Loucy (cell line): Measurements from ENCODE around the gene THEM4.

ENCODE experiments used
- EZH2phosphoT487 ChIP-seq: fragments of 200-600 bp; IDR thresholded peaks from 2 replicates; pipeline ENCODE4 v1.6.1; 2018; ENCODE audit warnings: antibody characterized with exemption, mild to moderate bottlenecking, moderate library complexity, borderline replicate concordance
- TF ChIP-seq, protein P1 (sequence below): fragments of 200-600 bp; sonication (generic); conservative IDR thresholded peaks from 2 replicates; pipeline ENCODE4 v1.5.1; 2014; ENCODE audit warnings: mild to moderate bottlenecking, antibody characterized with exemption, low read length

DNA sequence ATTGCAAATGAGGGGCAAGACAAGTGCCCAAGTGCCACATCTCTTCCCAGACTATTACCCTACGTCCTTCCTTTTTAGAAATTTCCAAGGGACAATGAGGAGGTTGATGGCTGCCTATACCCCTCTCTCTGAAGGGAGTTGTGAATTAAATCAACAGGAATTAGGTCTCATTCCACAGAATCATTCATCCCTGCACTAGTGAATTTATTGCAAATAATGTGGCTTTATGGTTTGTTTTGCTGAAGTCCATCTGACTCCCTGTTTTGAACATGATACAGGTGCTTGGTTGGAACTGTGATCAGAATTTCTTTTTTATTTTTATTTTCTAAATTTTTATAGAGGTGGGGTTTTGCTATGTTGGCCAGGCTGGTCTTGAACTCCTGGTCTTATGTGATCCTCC, 34.3 kb upstream of the THEM4 start:
- TF ChIP-seq, protein P1, sequence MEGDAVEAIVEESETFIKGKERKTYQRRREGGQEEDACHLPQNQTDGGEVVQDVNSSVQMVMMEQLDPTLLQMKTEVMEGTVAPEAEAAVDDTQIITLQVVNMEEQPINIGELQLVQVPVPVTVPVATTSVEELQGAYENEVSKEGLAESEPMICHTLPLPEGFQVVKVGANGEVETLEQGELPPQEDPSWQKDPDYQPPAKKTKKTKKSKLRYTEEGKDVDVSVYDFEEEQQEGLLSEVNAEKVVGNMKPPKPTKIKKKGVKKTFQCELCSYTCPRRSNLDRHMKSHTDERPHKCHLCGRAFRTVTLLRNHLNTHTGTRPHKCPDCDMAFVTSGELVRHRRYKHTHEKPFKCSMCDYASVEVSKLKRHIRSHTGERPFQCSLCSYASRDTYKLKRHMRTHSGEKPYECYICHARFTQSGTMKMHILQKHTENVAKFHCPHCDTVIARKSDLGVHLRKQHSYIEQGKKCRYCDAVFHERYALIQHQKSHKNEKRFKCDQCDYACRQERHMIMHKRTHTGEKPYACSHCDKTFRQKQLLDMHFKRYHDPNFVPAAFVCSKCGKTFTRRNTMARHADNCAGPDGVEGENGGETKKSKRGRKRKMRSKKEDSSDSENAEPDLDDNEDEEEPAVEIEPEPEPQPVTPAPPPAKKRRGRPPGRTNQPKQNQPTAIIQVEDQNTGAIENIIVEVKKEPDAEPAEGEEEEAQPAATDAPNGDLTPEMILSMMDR = no peak
- TF ChIP-seq EZH2phosphoT487 = no peak
